GM12872 (cell line): ENCODE measurements around the gene TSEN34.

Experiments
- TF ChIP-seq, protein P1 (sequence below): IDR thresholded peaks from 3 replicates; pipeline ENCODE4 v1.5.1; 2011; ENCODE audit warnings: low read depth, mild to moderate bottlenecking, low read length, moderate library complexity; ENCODE audit not compliant: insufficient read depth

The TSEN34 gene

GRCh38 chr19:54173951-54174834, 16.9 kb upstream of the TSEN34 start:
- TF ChIP-seq, protein P1, sequence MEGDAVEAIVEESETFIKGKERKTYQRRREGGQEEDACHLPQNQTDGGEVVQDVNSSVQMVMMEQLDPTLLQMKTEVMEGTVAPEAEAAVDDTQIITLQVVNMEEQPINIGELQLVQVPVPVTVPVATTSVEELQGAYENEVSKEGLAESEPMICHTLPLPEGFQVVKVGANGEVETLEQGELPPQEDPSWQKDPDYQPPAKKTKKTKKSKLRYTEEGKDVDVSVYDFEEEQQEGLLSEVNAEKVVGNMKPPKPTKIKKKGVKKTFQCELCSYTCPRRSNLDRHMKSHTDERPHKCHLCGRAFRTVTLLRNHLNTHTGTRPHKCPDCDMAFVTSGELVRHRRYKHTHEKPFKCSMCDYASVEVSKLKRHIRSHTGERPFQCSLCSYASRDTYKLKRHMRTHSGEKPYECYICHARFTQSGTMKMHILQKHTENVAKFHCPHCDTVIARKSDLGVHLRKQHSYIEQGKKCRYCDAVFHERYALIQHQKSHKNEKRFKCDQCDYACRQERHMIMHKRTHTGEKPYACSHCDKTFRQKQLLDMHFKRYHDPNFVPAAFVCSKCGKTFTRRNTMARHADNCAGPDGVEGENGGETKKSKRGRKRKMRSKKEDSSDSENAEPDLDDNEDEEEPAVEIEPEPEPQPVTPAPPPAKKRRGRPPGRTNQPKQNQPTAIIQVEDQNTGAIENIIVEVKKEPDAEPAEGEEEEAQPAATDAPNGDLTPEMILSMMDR = no peak

- TF ChIP-seq, protein P1 = no peak
These were observed 12.4 kb upstream of the TSEN34 start for GRCh38 chr19:54178581-54179261.

DNA sequence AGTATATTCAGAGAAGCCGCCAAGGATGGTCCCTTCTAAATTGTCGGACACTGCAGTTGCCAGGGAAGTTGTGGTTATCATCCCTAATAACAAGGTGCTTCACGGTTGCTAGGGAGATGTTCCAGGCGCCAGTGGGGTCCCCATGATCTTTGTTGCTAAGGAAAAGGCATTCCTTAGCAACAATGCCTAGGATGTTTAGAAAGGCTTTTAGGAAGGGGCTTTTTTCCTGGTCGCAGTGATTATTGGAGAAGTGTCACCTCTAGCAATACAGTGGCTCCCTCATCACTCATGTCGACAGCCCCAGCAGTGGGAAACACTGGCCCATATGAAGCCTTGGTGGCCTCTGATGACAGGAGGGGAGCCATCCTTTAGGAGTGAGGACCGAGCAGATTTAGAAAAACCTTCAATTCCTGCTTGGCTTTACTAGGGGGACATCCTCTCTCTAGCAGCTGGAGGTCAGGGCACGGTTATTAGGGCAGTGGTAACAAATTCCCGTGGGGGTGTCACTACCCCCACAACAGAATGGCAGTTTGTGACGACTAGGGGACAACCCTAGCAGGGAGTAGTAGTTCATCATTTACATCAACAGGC, 11.8 kb upstream of the TSEN34 start:
- TF ChIP-seq, protein P1 = no peak

- TF ChIP-seq, protein P1 = no peak; the same call in 2 of the 3 replicates
These were observed 11.1 kb upstream of the TSEN34 start for GRCh38 chr19:54179921-54180461.

DNA sequence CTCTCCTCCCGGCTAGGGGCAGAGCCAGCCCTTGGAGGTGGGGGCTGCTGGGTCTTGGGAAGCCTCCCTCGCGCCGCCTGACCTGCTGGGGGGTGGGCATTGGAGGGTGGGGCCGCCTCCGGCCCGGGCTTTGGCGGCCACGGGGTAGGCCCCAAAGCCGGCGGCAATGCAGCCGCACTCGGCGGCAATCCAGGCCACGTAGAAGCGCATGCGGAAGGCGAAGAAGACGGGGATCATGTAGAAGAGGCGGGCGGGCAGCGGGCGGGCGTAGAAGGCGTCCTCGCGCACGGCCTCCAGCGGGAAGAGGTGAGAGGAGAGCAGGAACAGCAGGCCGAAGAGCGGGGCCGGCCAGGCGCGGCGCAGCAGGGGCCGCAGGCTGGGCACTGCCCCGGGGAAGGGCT, 10.4 kb upstream of the TSEN34 start:
- TF ChIP-seq, protein P1 = no peak

GRCh38 chr19:54183431-54183830, 7.7 kb upstream of the TSEN34 start:
- TF ChIP-seq, protein P1 = no peak

GRCh38 chr19:54186351-54186750, 4.8 kb upstream of the TSEN34 start:
- TF ChIP-seq, protein P1 = no peak
